Jurkat, Clone E6-1 (cell line): Measurements from ENCODE around the gene KRTAP5-4.
"Not testable (repeated sequence)": the region's sequence is repeated elsewhere in the genome, so short reads cannot be mapped to it uniquely, and the experiment has no call there.

ENCODE experiments used
- DNase-seq: peaks from one replicate; pipeline ENCODE4 v3.0.0-alpha.2; 2011; ENCODE audit warnings: low read depth, low spot score
- H3K4me3 ChIP-seq: 2 replicates; pipeline ENCODE4 v1.5.1; 2011; ENCODE audit warnings: mild to moderate bottlenecking, low read length, control low read depth, moderate library complexity

The KRTAP5-4 gene

DNA sequence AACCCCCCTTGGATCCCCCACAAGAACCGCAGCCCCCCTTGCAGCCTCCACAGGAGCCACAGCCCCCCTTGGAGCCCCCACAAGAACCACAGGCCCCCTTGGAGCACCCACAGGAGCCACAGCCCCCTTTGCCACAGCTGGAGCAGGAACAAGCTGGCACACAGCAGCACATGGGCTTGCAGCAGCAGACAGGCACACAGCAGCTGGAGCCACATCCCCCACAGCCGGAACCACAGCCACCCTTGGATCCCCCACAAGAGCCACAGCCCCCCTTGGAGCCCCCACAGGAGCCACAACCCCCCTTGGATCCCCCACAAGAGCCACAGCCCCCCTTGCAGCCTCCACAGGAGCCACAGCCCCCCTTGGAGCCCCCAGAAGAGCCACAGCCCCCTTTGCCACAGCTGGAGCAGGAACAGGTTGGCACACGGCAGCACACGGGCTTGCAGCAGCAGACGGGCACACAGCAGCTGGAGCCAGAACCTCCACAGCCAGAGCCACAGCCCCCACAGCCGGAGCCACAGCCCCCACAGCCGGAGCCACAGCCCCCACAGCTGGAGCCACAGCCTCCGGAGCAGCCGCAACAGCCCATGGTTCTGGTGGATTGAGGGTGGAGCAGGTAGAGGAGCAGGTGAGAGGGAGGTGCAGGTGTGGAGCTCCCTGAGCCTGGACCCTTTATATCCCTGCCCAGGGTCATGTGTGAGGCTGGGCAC is 37.1 kb downstream of the KRTAP5-4 start, which contains the start of gene KRTAP5-1:
Gene KRTAP5-1 (minus strand): TSS at position 623 of the 710 bp plus-strand sequence. CDS start 34 bp downstream, at position 589.
- DNase-seq, H3K4me3 ChIP-seq: not testable (repeated sequence)

DNA sequence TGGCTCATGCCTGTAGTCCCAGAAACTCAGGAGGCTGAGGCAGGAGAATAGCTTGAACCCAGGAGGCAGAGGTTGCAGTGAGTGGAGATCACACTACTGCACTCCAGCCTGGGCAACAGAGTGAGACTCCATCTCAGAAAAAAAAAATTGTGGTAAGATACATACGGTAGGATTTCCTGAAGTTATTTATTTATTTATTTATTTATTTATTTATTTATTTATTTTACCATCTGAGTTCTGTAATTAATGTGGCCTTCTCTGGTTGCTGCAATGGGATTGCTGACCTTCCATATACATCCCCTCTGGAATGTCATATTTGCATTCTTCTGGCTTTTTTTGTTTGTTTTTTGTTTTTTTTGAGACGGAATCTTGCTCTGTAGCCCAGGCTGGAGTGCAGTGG is 39.0 kb downstream of the KRTAP5-4 start:
- DNase-seq, H3K4me3 ChIP-seq: not testable (repeated sequence)

DNA sequence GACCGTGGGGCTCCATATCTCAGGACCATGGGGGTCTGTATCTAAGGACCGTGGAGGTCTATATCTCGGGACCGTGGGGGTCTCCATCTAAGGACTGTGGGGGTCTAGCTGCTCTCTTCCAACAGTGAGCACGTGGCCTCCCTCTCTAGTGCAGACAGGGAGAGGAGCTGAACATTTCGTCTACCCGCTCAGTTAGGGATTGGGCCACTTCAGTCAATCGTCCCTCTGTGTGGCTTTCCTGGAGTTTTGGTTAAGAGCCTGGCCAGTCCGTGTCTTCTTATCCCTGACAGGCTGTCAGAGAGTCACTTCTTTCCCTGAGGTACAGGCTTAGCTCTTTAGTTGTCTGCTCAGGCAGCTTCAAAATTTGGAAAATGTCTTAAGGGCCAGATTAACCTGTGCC is 40.0 kb downstream of the KRTAP5-4 start:
- H3K4me3 ChIP-seq, result no peak overlapping the region
- no peak for DNase-seq

DNA sequence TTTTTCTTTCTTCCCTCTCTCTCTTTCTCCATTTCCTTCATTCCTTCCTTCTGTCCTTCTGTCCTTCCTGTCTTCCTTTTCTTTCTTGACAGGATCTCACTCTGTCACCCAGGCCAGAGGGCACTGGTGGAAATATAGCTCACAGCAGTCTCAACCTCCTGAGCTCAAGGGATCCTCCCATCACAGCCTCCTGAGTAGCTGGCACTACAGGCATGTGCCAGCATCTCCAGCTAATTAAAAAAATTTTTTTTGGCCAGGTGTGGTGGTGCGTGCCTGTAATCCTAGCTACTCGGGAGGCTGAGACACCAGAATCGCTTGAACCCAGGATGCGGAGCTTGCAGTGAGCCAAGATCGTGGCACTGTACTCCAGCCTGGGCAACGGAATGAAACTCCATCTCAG is 45.1 kb downstream of the KRTAP5-4 start:
- DNase-seq, result no peak
- no peak overlapping the region for H3K4me3 ChIP-seq

DNA sequence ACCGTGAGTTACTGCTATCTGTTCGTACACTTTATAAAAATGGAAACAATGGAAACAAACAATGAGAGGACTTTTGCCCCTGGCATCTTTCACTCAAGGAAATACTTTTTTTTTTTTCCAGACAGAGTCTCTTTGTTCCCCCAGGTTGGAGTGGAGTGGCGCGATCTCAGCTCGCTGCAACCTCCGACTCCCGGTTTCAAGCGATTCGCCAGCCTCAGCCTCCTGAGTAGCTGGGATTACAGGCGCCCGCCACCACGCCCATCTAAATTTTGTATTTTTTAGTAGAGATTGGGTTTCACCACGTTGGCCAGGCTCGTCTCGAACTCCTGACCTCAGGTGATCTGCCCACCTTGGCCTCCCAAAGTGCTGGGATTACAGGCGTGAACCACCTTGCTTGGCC is 46.2 kb downstream of the KRTAP5-4 start:
- not testable (repeated sequence) for DNase-seq, H3K4me3 ChIP-seq

DNA sequence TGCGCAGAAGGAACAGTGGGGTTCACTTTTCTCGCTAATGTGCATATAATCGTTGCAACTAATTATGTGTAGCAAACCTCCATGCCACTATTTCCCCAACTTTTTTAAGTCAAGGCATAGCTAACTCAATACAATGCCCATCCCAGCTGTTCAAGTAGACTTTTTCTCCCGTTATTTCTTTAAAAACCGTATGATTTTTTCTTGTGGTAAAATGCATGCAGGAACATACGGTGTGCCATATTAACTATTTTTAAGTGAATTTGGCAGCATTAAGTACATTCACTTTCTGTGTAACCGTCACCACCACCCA is 47.0 kb downstream of the KRTAP5-4 start:
- DNase-seq, result no peak
- no peak overlapping the region for H3K4me3 ChIP-seq

GRCh38 chr11:1574238-1574932 is 47.6 kb downstream of the KRTAP5-4 start:
- no peak overlapping the region for H3K4me3 ChIP-seq
- DNase-seq, result no peak

DNA sequence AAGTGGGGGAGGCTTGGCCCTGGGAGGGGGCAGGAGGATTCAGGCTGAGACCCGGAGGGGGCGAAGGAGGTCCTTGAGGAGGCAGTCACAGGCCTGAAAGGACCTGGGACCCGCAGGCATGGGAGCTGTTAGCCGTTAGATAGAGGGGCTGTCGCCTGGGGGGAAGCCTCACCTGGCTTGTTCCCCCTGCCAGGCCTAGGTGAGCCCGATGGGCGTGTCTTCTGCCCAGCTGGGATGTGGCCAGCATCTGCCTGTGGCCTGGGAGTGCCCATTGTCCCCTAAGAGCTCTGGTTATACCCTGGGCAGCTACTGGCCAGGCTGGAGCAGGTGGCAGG is 48.1 kb downstream of the KRTAP5-4 start:
- DNase-seq, result no peak
- H3K4me3 ChIP-seq, result no peak overlapping the region

- DNase-seq, result no peak
- no peak overlapping the region for H3K4me3 ChIP-seq
Observed at GRCh38 chr11:1573077-1573902, 48.6 kb downstream of the KRTAP5-4 start.

DNA sequence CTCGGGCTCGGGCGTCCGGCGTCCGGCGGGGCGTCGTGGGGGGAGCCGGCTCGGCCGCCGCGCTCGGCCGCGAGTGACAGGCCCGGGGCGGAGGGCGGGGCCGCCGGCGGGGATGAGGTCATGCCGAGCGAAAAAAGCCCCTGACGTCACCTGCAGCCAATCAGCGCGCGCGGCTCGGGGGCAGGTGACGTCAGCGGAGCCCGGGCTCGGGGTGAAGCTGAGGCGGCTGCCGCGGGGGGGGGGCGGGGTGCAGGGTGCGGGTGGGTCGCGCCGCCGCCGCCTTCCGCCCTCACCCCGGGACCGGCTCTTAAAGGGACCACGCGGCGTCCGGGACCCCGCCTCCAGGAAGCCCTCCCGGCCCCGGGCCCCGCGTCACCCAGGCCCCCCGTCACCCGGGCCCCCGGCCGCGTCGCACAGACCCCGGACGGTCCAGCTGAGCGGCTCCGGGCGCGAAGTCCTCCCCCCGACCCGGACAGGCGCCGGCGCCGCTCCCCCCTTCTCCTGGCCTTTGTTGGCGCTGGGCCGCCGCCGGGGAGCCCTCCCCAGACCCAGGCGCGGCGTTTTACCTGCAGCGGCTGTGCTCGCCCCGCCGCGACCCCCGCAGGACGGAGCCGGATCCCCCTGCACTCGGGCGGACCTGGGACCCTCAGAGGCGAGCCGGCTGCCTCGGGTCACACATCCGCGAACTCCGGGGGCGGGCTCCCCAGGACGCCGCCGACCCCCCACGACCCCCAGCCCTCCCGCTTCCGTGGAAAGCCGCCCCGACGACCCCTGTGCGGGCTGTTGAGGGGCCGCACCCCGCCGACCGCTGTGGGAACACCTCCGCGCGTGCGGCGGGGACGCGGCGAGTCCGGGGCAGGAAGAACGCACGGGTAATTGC is 49.5 kb downstream of the KRTAP5-4 start, which contains the start of gene DUSP8:
Gene DUSP8 (minus strand): TSS at position 75 of the 880 bp plus-strand sequence. CDS start 6,445 bp downstream, outside the sequence.
- H3K4me3 ChIP-seq, result peak within 1 kb of the TSS; percentile 18
- DNase-seq, result peak; percentile 56

GRCh38 chr11:1571760-1572196 is 50.2 kb downstream of the KRTAP5-4 start:
- no peak for DNase-seq
- H3K4me3 ChIP-seq, result no peak overlapping the region
